ENCODE measurements around the gene DRD3.
A peak's percentile ranks its signal among the peaks of the same experiment; 100 is the strongest.

The DRD3 gene

DNA sequence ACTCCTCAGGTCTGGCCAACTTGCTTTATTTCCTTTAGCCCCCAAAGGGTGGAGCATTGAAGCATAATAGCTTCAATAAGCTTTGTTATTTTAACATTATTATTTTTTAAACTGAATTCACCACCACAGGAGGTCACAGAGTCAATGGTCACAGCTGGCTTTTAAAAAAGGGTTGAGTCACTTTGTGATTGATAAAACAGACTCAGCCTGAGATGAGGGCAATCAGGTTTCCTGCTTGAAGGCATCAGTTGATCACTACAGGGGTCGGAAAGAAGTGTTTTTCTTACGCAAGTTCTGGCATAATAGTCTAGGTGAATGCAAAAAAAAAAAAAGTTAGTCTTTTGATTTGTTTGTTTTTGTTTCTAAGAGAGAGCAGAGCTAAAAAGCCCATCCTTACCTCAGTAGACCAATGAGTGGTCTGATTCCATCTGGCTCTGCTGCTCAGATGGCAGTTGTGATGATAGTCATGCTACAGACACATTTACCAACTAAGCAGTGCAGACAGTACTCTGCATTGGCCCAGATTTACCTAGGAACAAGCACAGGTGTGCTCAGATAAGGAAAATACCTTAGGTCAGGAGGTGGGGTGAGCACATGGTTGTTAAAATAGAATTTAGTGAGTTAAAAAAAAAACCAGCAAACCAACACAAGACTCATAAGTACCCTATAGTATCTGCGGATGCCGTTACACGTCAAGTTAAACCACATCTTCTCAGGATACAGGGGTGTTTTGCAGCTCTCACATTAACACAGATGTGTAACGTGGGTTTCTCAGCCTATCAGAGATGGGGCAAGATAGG is 35.9 kb upstream of the DRD3 start:
- H3K27me3 ChIP-seq (ENCODE audit: control insufficient read depth, insufficient read depth, low read length) = no peaks in the 10 kb centered on the region
- peak overlapping the region; percentile 41; the same call in 1 of the 2 replicates for H3K27ac ChIP-seq (ENCODE audit: low read depth, low read length)
- peaks cover 40% of the 10 kb centered on the region for H3K4me1 ChIP-seq (ENCODE audit: control insufficient read depth, insufficient read depth, low read length)
- no peaks in the 10 kb centered on the region for H3K36me3 ChIP-seq (ENCODE audit: control insufficient read depth, insufficient read depth, low read length)
- peak overlapping the region; percentile 14 for H3K9ac ChIP-seq (ENCODE audit: low read length)
- peak overlapping the region; percentile 8; the same call in 1 of the 2 replicates for H3K4me3 ChIP-seq (ENCODE audit: low read depth, low read length)
- no peaks in the 10 kb centered on the region for H3K9me3 ChIP-seq (ENCODE audit: control insufficient read depth, insufficient read depth, low read depth, low read length)

DNA sequence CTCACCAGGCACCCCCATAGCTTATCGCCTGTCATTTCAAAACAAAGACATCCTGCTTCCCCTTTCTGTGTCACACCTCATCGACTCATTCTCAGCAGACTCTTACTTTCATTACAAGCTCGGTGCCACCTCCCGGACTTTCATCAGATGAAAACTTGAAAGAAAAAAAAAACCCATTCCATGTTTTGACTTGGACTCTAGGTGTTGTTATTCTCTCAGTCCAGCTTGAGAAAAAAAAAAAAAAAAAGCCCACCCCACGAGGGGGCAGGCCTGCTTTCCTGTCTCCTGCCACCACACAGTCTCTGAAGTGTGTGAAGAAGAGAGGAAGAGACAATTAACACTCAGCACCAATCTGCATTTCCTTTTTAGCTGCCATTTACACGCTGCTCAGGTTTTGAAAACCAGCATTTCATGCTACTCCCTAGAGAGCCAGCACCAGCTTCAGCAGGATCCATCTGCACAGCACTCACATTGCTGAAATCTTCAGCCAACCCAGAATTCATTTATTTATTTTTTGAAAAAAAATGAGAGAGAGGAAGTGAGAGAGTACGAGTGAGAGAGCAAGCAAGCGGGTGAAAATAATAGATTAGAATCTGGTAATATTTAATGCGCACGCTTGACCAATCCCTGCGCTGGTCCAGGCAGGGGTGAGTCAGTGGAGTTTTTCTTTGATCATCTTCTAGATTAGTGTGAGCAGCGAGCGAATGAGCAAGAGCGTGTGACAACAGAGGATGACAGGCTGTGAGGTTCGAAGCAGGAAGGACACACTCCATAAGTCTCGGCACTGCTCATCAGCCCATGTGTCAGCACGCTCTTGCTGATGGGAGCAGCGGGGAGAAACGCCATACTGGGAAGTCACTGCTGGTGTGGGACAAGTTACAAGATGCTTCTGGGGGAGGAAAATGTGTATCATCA is 35.0 kb upstream of the DRD3 start:
- Histone ChIP-seq H3K9ac (ENCODE audit: low read length) (peak overlapping the region; percentile 14), H3K27ac (ENCODE audit: low read depth, low read length) (peak overlapping the region; percentile 41; the same call in 1 of the 2 replicates), H3K36me3 (ENCODE audit: control insufficient read depth, insufficient read depth, low read length) (no peaks in the 10 kb centered on the region), H3K4me1 (ENCODE audit: control insufficient read depth, insufficient read depth, low read length) (peaks cover 36% of the 10 kb centered on the region), H3K4me3 (ENCODE audit: low read depth, low read length) (peak overlapping the region; percentile 8; the same call in 1 of the 2 replicates), H3K9me3 (ENCODE audit: control insufficient read depth, insufficient read depth, low read depth, low read length) (no peaks in the 10 kb centered on the region), H3K27me3 (ENCODE audit: control insufficient read depth, insufficient read depth, low read length) (no peaks in the 10 kb centered on the region)

DNA sequence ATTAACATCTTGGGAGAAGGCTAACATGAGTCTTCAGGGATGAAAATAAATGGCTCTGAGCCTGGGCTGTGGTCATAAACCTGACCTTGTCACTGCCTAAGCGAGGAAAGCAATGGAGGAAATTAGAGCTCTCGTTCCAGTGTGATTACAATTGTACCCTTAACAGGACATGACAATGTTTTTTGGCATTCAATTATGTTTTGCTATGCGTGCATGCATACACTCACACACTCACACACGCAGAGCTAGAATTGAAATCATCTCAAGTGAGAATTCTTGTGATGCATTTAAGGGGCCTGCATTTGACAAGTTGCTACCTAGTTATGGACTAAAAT is 34.4 kb upstream of the DRD3 start:
- peaks cover 34% of the 10 kb centered on the region for H3K4me1 ChIP-seq (ENCODE audit: control insufficient read depth, insufficient read depth, low read length)
- H3K27ac ChIP-seq (ENCODE audit: low read depth, low read length) = no peak overlapping the region; the same call in 1 of the 2 replicates
- H3K36me3 ChIP-seq (ENCODE audit: control insufficient read depth, insufficient read depth, low read length) = no peaks in the 10 kb centered on the region
- H3K9ac ChIP-seq (ENCODE audit: low read length) = peak overlapping the region; percentile 14
- no peaks in the 10 kb centered on the region for H3K27me3 ChIP-seq (ENCODE audit: control insufficient read depth, insufficient read depth, low read length)
- H3K4me3 ChIP-seq (ENCODE audit: low read depth, low read length) = no peak overlapping the region; the same call in 1 of the 2 replicates
- H3K9me3 ChIP-seq (ENCODE audit: control insufficient read depth, insufficient read depth, low read depth, low read length) = no peaks in the 10 kb centered on the region

DNA sequence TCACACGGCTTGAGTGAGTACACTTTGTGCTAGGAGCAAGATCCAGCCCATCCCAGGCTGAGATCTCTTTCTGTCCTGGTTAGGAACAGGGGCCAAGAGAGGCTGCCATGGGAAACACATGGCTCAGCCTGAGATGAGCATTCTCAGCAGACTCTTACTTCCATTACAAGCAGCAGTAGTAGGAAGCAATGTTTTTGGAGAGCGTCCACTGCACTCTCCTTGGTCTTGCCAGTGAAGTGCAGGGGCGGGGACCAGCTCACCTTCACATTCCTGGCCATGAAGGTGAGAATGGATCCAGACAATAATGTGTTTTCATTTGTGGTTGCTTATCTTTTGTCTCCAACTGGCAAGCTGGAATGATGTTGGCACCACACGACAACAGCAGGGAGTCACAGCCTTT is 33.8 kb upstream of the DRD3 start:
- Histone ChIP-seq H3K27me3 (ENCODE audit: control insufficient read depth, insufficient read depth, low read length) (no peaks in the 10 kb centered on the region), H3K9me3 (ENCODE audit: control insufficient read depth, insufficient read depth, low read depth, low read length) (no peaks in the 10 kb centered on the region), H3K4me1 (ENCODE audit: control insufficient read depth, insufficient read depth, low read length) (peaks cover 34% of the 10 kb centered on the region), H3K27ac (ENCODE audit: low read depth, low read length) (no peak overlapping the region), H3K4me3 (ENCODE audit: low read depth, low read length) (no peak overlapping the region), H3K9ac (ENCODE audit: low read length) (no peak overlapping the region), H3K36me3 (ENCODE audit: control insufficient read depth, insufficient read depth, low read length) (no peaks in the 10 kb centered on the region)

DNA sequence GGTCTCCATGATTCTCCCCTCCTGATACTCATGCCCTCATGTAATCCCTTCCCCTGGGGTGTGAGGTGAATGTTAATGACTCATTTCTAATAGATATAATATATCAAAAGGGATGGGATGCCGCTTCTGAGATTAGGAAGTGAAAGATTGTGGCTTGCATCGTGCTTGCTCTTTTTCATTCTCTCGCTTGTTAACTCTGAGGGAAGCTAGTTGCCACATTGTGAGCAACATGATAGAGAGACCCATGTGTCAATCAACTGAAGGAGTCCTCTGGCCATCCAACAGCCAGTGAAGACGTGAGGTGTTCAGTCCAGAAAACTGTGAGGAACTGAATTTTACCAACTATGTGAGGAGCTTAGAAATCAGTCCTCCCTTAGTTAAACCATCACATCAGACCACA is 28.9 kb upstream of the DRD3 start:
- Histone ChIP-seq H3K27me3 (ENCODE audit: control insufficient read depth, insufficient read depth, low read length) (no peaks in the 10 kb centered on the region), H3K9me3 (ENCODE audit: control insufficient read depth, insufficient read depth, low read depth, low read length) (no peaks in the 10 kb centered on the region), H3K9ac (ENCODE audit: low read length) (no peak overlapping the region), H3K4me3 (ENCODE audit: low read depth, low read length) (no peak overlapping the region), H3K36me3 (ENCODE audit: control insufficient read depth, insufficient read depth, low read length) (no peaks in the 10 kb centered on the region), H3K27ac (ENCODE audit: low read depth, low read length) (no peak overlapping the region), H3K4me1 (ENCODE audit: control insufficient read depth, insufficient read depth, low read length) (peaks cover 7% of the 10 kb centered on the region; the same call in 1 of the 2 replicates)

DNA sequence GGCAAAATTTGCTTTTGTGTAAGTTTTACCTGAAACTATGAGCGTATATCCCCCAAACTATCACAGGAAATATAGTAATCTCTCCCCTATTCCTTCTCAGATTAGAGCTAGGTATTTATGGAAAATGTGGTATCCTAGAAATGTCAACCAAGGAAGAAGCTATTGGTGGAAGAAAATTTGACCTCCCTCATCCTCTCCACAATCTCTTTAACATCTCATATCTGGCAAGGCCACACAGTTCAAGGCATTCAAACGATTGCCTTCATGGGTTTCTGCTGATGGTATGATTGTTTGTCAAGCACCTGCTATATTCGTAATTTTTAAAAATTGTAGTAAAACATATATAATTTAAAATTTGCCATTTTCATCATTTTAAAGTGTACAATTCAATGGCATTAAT is 27.5 kb upstream of the DRD3 start:
- H3K9ac ChIP-seq (ENCODE audit: low read length) = no peak overlapping the region
- no peaks in the 10 kb centered on the region for H3K4me1 ChIP-seq (ENCODE audit: control insufficient read depth, insufficient read depth, low read length)
- no peak overlapping the region for H3K4me3 ChIP-seq (ENCODE audit: low read depth, low read length)
- no peak overlapping the region for H3K27ac ChIP-seq (ENCODE audit: low read depth, low read length)
- H3K36me3 ChIP-seq (ENCODE audit: control insufficient read depth, insufficient read depth, low read length) = no peaks in the 10 kb centered on the region
- no peaks in the 10 kb centered on the region for H3K9me3 ChIP-seq (ENCODE audit: control insufficient read depth, insufficient read depth, low read depth, low read length)
- H3K27me3 ChIP-seq (ENCODE audit: control insufficient read depth, insufficient read depth, low read length) = no peaks in the 10 kb centered on the region

DNA sequence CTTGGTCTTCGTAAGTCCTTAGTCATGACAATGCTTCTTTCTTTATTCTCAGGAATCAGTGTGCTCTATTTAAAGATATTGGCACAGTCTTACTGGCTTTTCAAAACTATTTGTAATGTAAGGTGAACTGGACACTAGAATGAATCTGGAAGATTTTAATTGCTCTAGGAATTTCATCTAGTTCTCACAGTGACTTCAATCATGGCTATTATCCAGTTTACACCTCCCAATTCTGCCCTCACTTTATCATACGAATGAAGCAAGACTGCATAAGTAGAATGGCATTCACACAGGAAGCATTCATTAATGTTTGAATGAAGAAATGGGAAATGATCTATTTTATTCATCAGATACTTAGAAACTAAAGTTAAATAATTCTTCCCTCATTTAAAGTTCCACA is 26.7 kb upstream of the DRD3 start:
- no peak overlapping the region for H3K4me3 ChIP-seq (ENCODE audit: low read depth, low read length)
- no peaks in the 10 kb centered on the region for H3K27me3 ChIP-seq (ENCODE audit: control insufficient read depth, insufficient read depth, low read length)
- H3K27ac ChIP-seq (ENCODE audit: low read depth, low read length) = no peak overlapping the region
- H3K4me1 ChIP-seq (ENCODE audit: control insufficient read depth, insufficient read depth, low read length) = no peaks in the 10 kb centered on the region
- no peaks in the 10 kb centered on the region for H3K36me3 ChIP-seq (ENCODE audit: control insufficient read depth, insufficient read depth, low read length)
- no peak overlapping the region for H3K9ac ChIP-seq (ENCODE audit: low read length)
- H3K9me3 ChIP-seq (ENCODE audit: control insufficient read depth, insufficient read depth, low read depth, low read length) = no peaks in the 10 kb centered on the region

DNA sequence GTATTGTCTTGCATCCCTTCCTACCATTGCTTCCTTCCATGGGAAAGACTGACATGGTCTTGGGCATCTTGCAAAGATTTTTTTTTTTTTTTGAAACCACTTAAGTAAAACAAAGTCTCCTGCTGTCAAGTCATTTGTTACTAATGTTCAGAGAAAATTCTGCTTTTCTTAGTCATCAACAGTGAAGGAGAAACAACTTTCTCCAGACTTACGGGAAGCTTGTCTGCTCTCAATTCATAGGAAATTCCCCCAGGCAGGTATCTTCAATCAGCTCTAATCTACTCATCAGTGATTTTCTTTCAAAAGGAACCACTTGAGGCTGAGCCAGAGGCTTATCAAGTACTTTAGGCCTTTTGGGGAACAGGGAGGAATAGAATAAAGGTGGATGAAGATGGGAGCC is 15.9 kb upstream of the DRD3 start:
- H3K27ac ChIP-seq (ENCODE audit: low read depth, low read length) = no peak overlapping the region
- no peak overlapping the region for H3K4me3 ChIP-seq (ENCODE audit: low read depth, low read length)
- H3K27me3 ChIP-seq (ENCODE audit: control insufficient read depth, insufficient read depth, low read length) = no peaks in the 10 kb centered on the region
- H3K9ac ChIP-seq (ENCODE audit: low read length) = no peak overlapping the region
- no peaks in the 10 kb centered on the region for H3K9me3 ChIP-seq (ENCODE audit: control insufficient read depth, insufficient read depth, low read depth, low read length)
- 0 out of 2 replicates have a peak, but pooled peaks cover 4% of the 10 kb centered on the region for H3K4me1 ChIP-seq (ENCODE audit: control insufficient read depth, insufficient read depth, low read length)
- no peaks in the 10 kb centered on the region for H3K36me3 ChIP-seq (ENCODE audit: control insufficient read depth, insufficient read depth, low read length)

DNA sequence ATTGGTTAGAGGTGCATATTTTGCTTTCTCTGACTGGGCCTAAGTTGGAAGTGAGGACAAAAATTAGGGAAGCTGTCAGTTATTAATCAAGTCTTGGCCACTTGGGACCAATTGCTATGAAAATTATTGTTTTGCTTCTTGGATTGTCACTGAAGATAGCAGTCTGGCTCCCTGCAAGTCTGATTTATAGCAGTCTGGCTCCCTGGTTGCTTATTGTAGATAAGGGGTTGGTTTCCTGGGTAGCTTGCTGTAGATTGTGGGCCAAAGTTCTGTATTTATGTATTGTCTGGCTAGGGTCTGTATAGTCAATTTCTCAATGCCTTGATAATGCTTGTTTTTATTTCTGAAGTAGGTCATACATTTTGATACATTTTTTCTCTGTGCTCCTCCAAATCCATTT is 13.3 kb upstream of the DRD3 start:
- 0 out of 2 replicates have a peak, but pooled peaks cover 4% of the 10 kb centered on the region for H3K4me1 ChIP-seq (ENCODE audit: control insufficient read depth, insufficient read depth, low read length)
- H3K27ac ChIP-seq (ENCODE audit: low read depth, low read length) = no peak overlapping the region
- H3K9ac ChIP-seq (ENCODE audit: low read length) = no peak overlapping the region
- H3K27me3 ChIP-seq (ENCODE audit: control insufficient read depth, insufficient read depth, low read length) = no peaks in the 10 kb centered on the region
- no peak overlapping the region for H3K4me3 ChIP-seq (ENCODE audit: low read depth, low read length)
- no peaks in the 10 kb centered on the region for H3K9me3 ChIP-seq (ENCODE audit: control insufficient read depth, insufficient read depth, low read depth, low read length)
- H3K36me3 ChIP-seq (ENCODE audit: control insufficient read depth, insufficient read depth, low read length) = no peaks in the 10 kb centered on the region

DNA sequence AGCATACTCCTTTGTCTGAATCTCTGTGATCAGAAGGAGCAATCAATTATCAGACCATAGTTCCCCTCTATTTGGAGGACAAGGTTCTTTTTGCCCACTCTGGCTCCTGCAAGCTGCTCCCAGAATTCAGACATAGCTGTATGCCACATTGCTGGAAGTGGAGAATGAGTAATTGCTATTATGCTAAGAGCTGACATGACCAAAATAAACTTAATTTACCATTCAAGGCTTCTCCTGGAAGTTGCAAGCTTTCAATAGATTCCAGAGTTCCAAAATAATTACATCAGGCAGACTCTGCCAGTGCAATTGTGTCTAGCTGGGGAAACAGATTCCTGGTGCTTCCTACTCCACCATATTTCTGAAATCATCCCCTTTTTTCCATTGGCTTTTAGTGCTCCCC is 7.6 kb upstream of the DRD3 start:
- Histone ChIP-seq H3K4me1 (ENCODE audit: control insufficient read depth, insufficient read depth, low read length) (no peaks in the 10 kb centered on the region), H3K9ac (ENCODE audit: low read length) (no peak overlapping the region), H3K4me3 (ENCODE audit: low read depth, low read length) (no peak overlapping the region), H3K27ac (ENCODE audit: low read depth, low read length) (no peak overlapping the region), H3K9me3 (ENCODE audit: control insufficient read depth, insufficient read depth, low read depth, low read length) (peaks cover 12% of the 10 kb centered on the region), H3K27me3 (ENCODE audit: control insufficient read depth, insufficient read depth, low read length) (no peaks in the 10 kb centered on the region), H3K36me3 (ENCODE audit: control insufficient read depth, insufficient read depth, low read length) (no peaks in the 10 kb centered on the region)

DNA sequence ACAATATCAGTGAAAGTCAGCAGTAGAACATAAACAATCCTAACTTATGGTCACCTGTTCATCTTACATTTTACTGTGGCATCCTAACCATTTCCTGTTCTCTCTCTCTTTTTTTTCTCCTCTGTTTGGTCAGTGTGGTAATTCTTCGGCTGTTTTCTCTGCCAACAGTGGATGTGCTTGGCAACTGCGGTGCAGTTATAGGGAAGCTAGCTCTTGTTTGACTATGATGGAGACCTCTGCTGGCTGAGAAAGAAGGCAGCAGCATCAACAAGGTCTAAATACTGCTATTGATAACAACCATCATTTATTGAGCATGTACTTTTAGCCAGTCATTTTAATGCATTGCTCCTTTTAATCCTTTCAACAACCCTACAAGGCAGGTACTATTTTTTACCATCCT is 723 bp upstream of the DRD3 start:
- Histone ChIP-seq H3K27me3 (ENCODE audit: control insufficient read depth, insufficient read depth, low read length) (no peaks in the 10 kb centered on the region), H3K4me1 (ENCODE audit: control insufficient read depth, insufficient read depth, low read length) (peaks cover 20% of the 10 kb centered on the region; the same call in 1 of the 2 replicates), H3K9ac (ENCODE audit: low read length) (no peak overlapping the region), H3K4me3 (ENCODE audit: low read depth, low read length) (no peak overlapping the region), H3K36me3 (ENCODE audit: control insufficient read depth, insufficient read depth, low read length) (no peaks in the 10 kb centered on the region), H3K9me3 (ENCODE audit: control insufficient read depth, insufficient read depth, low read depth, low read length) (peaks cover 2% of the 10 kb centered on the region), H3K27ac (ENCODE audit: low read depth, low read length) (no peak overlapping the region)

Measured in HUES6 (cell line).